ENCODE results near the gene NSMF.

Gene NSMF

GRCh38 chr9:137408651-137409405 lies 50.3 kb downstream of the NSMF start:
- no peak for DNase-seq

- no peak for DNase-seq
Measured at GRCh38 chr9:137407590-137408300, 51.4 kb downstream of the NSMF start.

GRCh38 chr9:137406876-137407589 lies 52.1 kb downstream of the NSMF start:
- peak; percentile 56 for DNase-seq

GRCh38 chr9:137406085-137406760 lies 52.9 kb downstream of the NSMF start:
- DNase-seq = no peak

GRCh38 chr9:137405677-137406081 lies 53.5 kb downstream of the NSMF start:
- no peak for DNase-seq

- DNase-seq = no peak
Measured at GRCh38 chr9:137404961-137405567, 54.1 kb downstream of the NSMF start.

GRCh38 chr9:137403269-137403668 lies 55.9 kb downstream of the NSMF start:
- DNase-seq = no peak

GRCh38 chr9:137402746-137403145 lies 56.4 kb downstream of the NSMF start:
- no peak for DNase-seq

- no peak for DNase-seq
Measured at GRCh38 chr9:137398561-137399468, 60.3 kb downstream of the NSMF start.

GRCh38 chr9:137397675-137398423 lies 61.3 kb downstream of the NSMF start:
- DNase-seq = no peak

Measured in NCI-H146 (cell line).